ENCODE results near the gene PCMTD2.
"Not testable (repeated sequence)": the region's sequence is repeated elsewhere in the genome, so short reads cannot be mapped to it uniquely, and the experiment has no call there.

- TF ChIP-seq CTCF (IDR thresholded peaks at IDR 0.05; ENCODE audit: poor library complexity); EZH2 (IDR thresholded peaks at IDR 0.05; ENCODE audit: borderline replicate concordance): not testable (repeated sequence)
These were observed 61.8 kb downstream of the PCMTD2 start for GRCh38 chr20:64317331-64317730.

Data from hepatocyte (in vitro differentiated cells).